ENCODE data around the gene ALKBH8. TPM values are rescaled to one million over a fixed set of nuclear protein-coding genes. Genes with fewer than 3 reads are reported as not detected.

Gene ALKBH8
- total RNA-seq, 1 experiment from 2014 or later, result 9.1 TPM

DNA sequence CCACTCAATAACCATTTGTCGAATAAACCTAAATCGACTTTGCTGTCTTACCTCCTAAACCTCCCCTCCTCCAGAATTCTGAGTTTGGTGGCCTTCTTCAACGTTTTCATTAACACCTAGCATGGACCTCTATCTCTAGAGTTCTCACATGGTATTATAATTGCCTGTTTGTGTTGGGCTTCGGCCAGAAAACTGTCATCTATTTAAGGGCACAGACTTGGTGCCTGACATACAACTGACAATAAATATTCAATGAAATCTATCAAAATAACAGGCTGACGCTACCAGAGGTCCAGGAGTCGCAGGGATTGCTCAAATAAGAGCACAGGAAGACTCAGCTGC, 687 bp downstream of the ALKBH8 start:
- in situ Hi-C loops (cut with HindIII; ENCODE audit: low pct_unique_long_range_greater_than_20kb, low sequenced_read_pairs), result no loop called here
- intact Hi-C loops (cut with micrococcal nuclease; ENCODE audit: unreplicated experiment), result loop anchor here (5.0 kb wide), 1 partner anchor 207 kb away; no protein-coding TSS in a partner anchor
- ATAC-seq (peak; percentile 2; the same call in 1 of the 2 replicates), DNase-seq (ENCODE audit: low read depth, low spot score) (no peak)
- BruUV-seq (replicated peaks), result TSS peak; percentile 73
- Histone ChIP-seq H3K27ac (ENCODE audit: low read length) (peak overlapping the region; percentile 94), H3K9me3 (ENCODE audit: control insufficient read depth, insufficient read depth, low read depth, low read length) (no peaks in the 10 kb centered on the region), H3K27me3 (ENCODE audit: control insufficient read depth, insufficient read depth, low read length) (no peaks in the 10 kb centered on the region), H3K4me3 (ENCODE audit: low read depth in 2 of 2, low read length in 2 of 2) (peak overlapping the region; percentile 84 to 88), H3K4me1 (ENCODE audit: control insufficient read depth, insufficient read depth, low read length) (peaks cover 37% of the 10 kb centered on the region), H3K36me3 (ENCODE audit: control insufficient read depth, insufficient read depth, low read length) (no peaks in the 10 kb centered on the region)
- ChIA-PET CTCF (interaction anchor here (0.5 to 2.7 kb wide), 2 partner anchors 124 to 703 kb away, joined by 6 to 20 read pairs; no protein-coding TSS in a partner anchor), POLR2A (no interaction called here)
- no peak for TF ChIP-seq TCF7L2 (IDR thresholded peaks at IDR 0.05; ENCODE audit: low read depth, low read length)
- no peak for TF ChIP-seq CTCF (IDR thresholded peaks at IDR 0.05)
- TF ChIP-seq POLR2AphosphoS5 (IDR thresholded peaks at IDR 0.05; ENCODE audit: low read depth, low read length), result no peak
- no peak for TF ChIP-seq REST (IDR thresholded peaks at IDR 0.05; ENCODE audit: insufficient read depth in 1 of 2, low read depth in 2 of 2, low read length in 1 of 2)
- TF ChIP-seq SIN3A (IDR thresholded peaks at IDR 0.05; ENCODE audit: borderline replicate concordance, insufficient read depth, low read depth, low read length), result no peak

DNA sequence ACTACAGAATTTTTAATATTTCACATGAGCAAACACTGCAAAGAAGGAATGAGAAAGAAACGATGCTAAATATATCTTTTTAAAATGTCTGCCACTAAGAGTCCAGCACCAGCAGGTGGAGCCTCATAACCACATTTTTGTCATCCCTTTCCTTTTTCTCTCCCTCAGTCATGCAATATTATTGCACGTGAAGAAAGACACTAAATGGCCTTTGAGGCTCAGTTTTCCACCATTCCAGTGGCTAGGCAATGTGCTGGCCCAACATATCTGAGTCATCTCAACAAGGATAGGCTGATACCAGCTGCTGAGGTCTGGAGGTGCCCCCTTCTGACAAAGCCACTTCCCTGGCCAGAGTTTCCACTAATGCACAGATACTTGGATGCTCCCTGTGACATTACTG, 1.8 kb downstream of the ALKBH8 start:
- POLR2A ChIA-PET, result no interaction called here
- no peaks in the 10 kb centered on the region for H3K27me3 ChIP-seq (ENCODE audit: control insufficient read depth, insufficient read depth, low read length)
- peak; percentile 3; the same call in 1 of the 2 replicates for ATAC-seq

More for the DNA sequence above, 1.8 kb downstream of the ALKBH8 start:
- no TSS peak for BruUV-seq (replicated peaks)
- no peak for TF ChIP-seq SIN3A (IDR thresholded peaks at IDR 0.05; ENCODE audit: borderline replicate concordance, insufficient read depth, low read depth, low read length)
- TF ChIP-seq CTCF (IDR thresholded peaks at IDR 0.05), result peak; percentile 84
- no peaks in the 10 kb centered on the region for H3K9me3 ChIP-seq (ENCODE audit: control insufficient read depth, insufficient read depth, low read depth, low read length)
- H3K27ac ChIP-seq (ENCODE audit: low read length), result peak overlapping the region; percentile 70
- intact Hi-C loops (cut with micrococcal nuclease; ENCODE audit: unreplicated experiment) (loop anchor here (1.0 to 5.0 kb wide), 2 partner anchors 126 to 209 kb away; no protein-coding TSS in a partner anchor), in situ Hi-C loops (cut with HindIII; ENCODE audit: low pct_unique_long_range_greater_than_20kb, low sequenced_read_pairs) (no loop called here)
- DNase-seq (ENCODE audit: low read depth, low spot score), result peak; percentile 67
- H3K4me3 ChIP-seq (ENCODE audit: low read depth in 2 of 2, low read length in 2 of 2), result peak overlapping the region in 1 of 2 experiments; percentile 16; a peak in 3 of 4 replicates
- CTCF ChIA-PET, result interaction anchor here (0.6 to 2.7 kb wide), 6 partner anchors 12 to 233 kb away, joined by 3 to 20 read pairs (median 6); no protein-coding TSS in a partner anchor
- no peaks in the 10 kb centered on the region for H3K36me3 ChIP-seq (ENCODE audit: control insufficient read depth, insufficient read depth, low read length)
- H3K4me1 ChIP-seq (ENCODE audit: control insufficient read depth, insufficient read depth, low read length), result peaks cover 37% of the 10 kb centered on the region

Data from Panc1 (cell line).